ENCODE measurements around the gene LTB4R2. TPM values are rescaled to one million over a fixed set of nuclear protein-coding genes. Genes with fewer than 3 reads are reported as not detected.
"Not testable (repeated sequence)": the region's sequence is repeated elsewhere in the genome, so short reads cannot be mapped to it uniquely, and the experiment has no call there.

The LTB4R2 gene
- polyA plus RNA-seq, 3 donors = 3.4 to 4.3 (median 3.7) TPM

DNA sequence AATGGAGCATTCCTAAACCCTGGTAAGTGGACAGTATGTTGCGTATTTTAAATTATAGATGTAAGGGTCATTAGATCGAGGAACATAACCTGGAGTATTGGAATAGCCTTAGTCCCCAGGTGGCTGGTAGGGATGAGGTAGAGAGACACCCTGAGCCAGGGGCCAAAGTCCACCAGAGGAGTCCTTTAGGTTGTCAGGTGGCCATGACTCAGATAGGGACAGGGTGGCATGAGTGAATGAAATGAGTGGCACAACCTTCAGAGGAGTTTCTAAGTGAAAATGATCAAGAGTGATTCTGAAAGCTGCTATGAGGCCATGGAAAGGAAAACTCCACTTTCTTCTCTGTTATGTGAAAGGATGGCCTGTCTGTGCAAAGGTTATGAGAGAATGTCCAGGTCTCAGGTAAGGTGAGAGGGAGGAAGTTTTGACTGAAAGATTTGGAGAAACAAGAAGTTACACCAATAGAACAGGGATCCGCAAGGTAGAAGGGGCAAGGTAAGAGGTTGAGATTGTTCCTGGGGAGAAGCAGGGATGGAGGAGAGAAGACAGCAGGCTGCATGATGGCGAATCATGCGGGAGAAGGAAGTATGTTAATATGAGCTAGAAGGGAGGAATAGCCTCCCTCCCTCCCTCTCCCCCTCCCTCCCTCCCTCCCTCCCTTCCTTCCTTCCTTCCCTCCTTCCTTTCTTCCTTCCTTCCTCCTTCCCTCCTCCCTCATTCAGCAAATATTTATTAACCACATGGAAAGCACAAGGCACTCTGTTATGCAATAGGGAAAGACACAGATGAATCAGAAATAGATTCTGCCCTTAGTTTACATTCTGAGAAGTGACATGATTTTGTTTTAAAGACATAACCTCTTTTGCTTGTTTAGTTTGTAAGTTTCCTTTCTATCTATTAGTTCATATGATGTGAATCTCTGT is 43.9 kb downstream of the LTB4R2 start:
- DNase-seq (ENCODE audit: extremely low read depth in 1 of 11, low read depth in 9 of 11, low spot score in 4 of 11) = no peak

DNA sequence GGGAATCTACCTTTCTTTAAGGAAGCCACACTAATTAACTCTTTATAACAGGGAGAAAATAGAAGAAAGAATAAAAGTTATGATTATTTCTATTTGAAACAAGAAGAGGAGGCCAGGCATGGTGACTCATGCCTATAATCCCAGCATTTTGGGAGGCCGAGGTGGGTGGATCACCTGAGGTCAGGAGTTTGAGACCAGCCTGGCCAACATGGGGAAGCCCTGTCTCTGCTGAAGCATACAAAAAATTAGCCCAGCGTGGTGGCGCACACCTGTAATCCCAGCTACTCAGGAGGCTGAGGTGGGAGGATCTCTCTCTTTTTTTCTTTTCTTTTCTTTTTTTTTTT is 44.5 kb downstream of the LTB4R2 start:
- DNase-seq (ENCODE audit: extremely low read depth in 1 of 11, low read depth in 9 of 11, low spot score in 4 of 11) = not testable (repeated sequence)

DNA sequence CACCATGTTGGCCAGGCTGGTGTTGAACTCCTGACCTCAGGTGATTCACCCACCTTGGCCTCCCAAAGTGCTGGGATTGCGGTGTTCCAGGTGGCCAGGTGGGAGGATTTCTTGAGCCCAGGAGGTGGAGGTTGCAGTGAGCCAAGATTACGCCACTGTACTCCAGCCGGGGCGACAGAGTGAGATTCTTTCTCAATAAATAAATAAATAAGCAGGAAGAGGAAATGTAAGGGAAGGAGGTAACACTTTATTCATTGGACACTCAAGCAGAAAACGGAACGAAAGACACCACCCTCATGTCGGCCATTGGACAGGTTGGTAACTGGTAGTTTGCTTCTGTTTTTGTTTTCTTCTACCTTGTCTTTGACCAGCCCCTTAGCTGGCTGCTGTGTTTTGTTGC is 45.1 kb downstream of the LTB4R2 start:
- no peak for DNase-seq (ENCODE audit: extremely low read depth in 1 of 11, low read depth in 9 of 11, low spot score in 4 of 11)

DNA sequence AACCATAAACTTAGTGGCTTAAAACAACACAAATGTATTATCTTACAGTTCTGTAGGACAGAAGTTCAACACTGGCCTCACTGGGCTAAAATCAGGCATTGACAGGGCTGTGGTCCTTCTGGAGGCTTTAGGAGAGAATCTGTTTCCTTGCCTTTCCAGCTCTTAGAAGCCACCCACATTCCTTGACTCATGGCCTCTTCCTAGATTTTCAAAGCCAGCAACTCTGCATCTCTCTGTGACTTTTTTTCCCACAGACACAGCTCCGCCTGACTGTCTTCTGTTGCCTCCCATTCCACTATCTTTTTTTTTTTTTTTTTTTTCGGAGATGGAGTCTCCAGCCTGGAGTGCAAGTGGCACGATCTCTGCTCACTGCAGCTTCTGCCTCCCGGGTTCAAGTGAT is 46.3 kb downstream of the LTB4R2 start:
- no peak for DNase-seq (ENCODE audit: extremely low read depth in 1 of 11, low read depth in 9 of 11, low spot score in 4 of 11)

DNA sequence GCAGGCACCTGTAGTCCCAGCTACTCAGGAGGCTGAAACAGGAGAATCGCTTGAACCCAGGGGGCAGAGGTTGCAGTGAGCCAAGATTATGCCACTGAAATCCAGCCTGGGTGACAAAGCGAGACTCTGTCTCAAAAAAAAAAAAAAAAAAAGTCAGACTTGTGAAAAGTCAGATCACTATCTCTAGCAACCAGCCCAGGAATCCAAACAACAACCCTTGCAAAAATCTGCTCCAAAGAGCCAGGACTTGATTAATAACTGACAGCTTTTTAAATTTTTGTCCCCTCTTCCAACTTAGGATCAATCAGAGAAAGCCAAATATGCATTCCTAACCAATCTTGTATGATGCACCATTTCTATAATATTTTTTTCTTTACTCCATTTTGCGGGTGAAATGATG is 50.3 kb downstream of the LTB4R2 start:
- no peak for DNase-seq (ENCODE audit: extremely low read depth in 1 of 11, low read depth in 9 of 11, low spot score in 4 of 11)

DNA sequence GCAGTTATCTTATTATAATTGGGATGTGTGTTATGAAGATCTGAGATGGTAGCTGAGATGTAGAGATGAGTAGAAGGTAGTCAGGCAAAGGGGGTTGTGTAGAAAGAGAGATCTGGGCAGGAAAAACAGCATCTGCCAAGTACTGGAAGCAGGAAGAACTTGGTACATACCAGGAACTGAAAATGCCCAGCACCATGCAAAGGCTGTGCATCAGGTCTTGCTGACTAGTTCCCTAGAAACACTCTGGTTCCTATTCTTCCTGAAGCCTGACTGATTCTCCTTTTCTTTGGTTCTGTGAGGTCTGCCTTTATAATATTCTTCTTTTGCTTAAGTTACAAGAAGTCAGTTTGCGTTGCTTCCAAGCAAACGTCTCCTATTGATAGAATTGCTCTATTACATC is 51.4 kb downstream of the LTB4R2 start:
- no peak for DNase-seq (ENCODE audit: extremely low read depth in 1 of 11, low read depth in 9 of 11, low spot score in 4 of 11)

Other genes starting within 250 kb of the LTB4R2 start
- gene CPNE6, start 238.6 kb upstream of the LTB4R2 start, polyA plus RNA-seq (ENCODE audit: insufficient read length in 3 of 3) = not detected
- gene PCK2, start 215.8 kb upstream of the LTB4R2 start, polyA plus RNA-seq (ENCODE audit: insufficient read length in 3 of 3) = 10 to 100 TPM; 28.9 to 37.3 (median 34.4) TPM
- 10 to 100 TPM; 72.3 to 85.0 (median 80.7) TPM for gene DCAF11, start 195.4 kb upstream of the LTB4R2 start, polyA plus RNA-seq (ENCODE audit: insufficient read length in 3 of 3)
- 1 to 10 TPM; 1.5 to 2.7 (median 2.4) TPM for gene NRL, start 195.2 kb upstream of the LTB4R2 start, polyA plus RNA-seq (ENCODE audit: insufficient read length in 3 of 3)
- 1 to 10 TPM in 1 of 3 donors, under 1 TPM in 2; 0.56 to 1.6 (median 0.79) TPM for gene FITM1, start 179.5 kb upstream of the LTB4R2 start, polyA plus RNA-seq (ENCODE audit: insufficient read length in 3 of 3)
- 100 to 1,000 TPM; 198 to 220 (median 199) TPM for gene PSME1, start 173.9 kb upstream of the LTB4R2 start, polyA plus RNA-seq (ENCODE audit: insufficient read length in 3 of 3)
- gene EMC9, start 168.5 kb upstream of the LTB4R2 start, polyA plus RNA-seq (ENCODE audit: insufficient read length in 3 of 3) = 10 to 100 TPM; 18.4 to 21.1 (median 20.2) TPM
- gene PSME2, start 163.5 kb upstream of the LTB4R2 start, polyA plus RNA-seq (ENCODE audit: insufficient read length in 3 of 3) = 100 to 1,000 TPM; 150 to 170 (median 152) TPM
- 10 to 100 TPM; 45.5 to 59.5 (median 50.4) TPM for gene RNF31, start 162.6 kb upstream of the LTB4R2 start, polyA plus RNA-seq (ENCODE audit: insufficient read length in 3 of 3)
- 10 to 100 TPM; 56.3 to 66.1 (median 58.3) TPM for gene IRF9, start 148.9 kb upstream of the LTB4R2 start, polyA plus RNA-seq (ENCODE audit: insufficient read length in 3 of 3)
- gene REC8, start 138.1 kb upstream of the LTB4R2 start, polyA plus RNA-seq (ENCODE audit: insufficient read length in 3 of 3) = 10 to 100 TPM; 64.2 to 76.7 (median 67.2) TPM
- 10 to 100 TPM; 32.8 to 42.1 (median 40.5) TPM for gene IPO4, start 121.3 kb upstream of the LTB4R2 start, polyA plus RNA-seq (ENCODE audit: insufficient read length in 3 of 3)
- gene TM9SF1, start 114.7 kb upstream of the LTB4R2 start, polyA plus RNA-seq (ENCODE audit: insufficient read length in 3 of 3) = 10 to 100 TPM; 36.6 to 50.8 (median 47.1) TPM
- 10 to 100 TPM in 1 of 3 donors, 1 to 10 TPM in 2; 4.8 to 11.6 (median 6.8) TPM for gene TSSK4, start 104.4 kb upstream of the LTB4R2 start, polyA plus RNA-seq (ENCODE audit: insufficient read length in 3 of 3)
- gene CHMP4A, start 96.7 kb upstream of the LTB4R2 start, polyA plus RNA-seq (ENCODE audit: insufficient read length in 3 of 3) = 10 to 100 TPM; 56.1 to 58.4 (median 56.9) TPM
- 10 to 100 TPM; 10.2 to 17.3 (median 13.5) TPM for gene MDP1, start 94.1 kb upstream of the LTB4R2 start, polyA plus RNA-seq (ENCODE audit: insufficient read length in 3 of 3)
- gene NEDD8, start 77.8 kb upstream of the LTB4R2 start, polyA plus RNA-seq (ENCODE audit: insufficient read length in 3 of 3) = 100 to 1,000 TPM; 198 to 251 (median 250) TPM
- 100 to 1,000 TPM; 107 to 128 (median 115) TPM for gene GMPR2, start 77.2 kb upstream of the LTB4R2 start, polyA plus RNA-seq (ENCODE audit: insufficient read length in 3 of 3)
- gene TINF2, start 67.5 kb upstream of the LTB4R2 start, polyA plus RNA-seq (ENCODE audit: insufficient read length in 3 of 3) = 10 to 100 TPM; 52.8 to 65.8 (median 61.6) TPM
- 1 to 10 TPM; 1.6 to 2.1 (median 2.0) TPM for gene TGM1, start 47.0 kb upstream of the LTB4R2 start, polyA plus RNA-seq (ENCODE audit: insufficient read length in 3 of 3)
- 10 to 100 TPM; 20.0 to 25.3 (median 23.5) TPM for gene RABGGTA, start 38.5 kb upstream of the LTB4R2 start, polyA plus RNA-seq (ENCODE audit: insufficient read length in 3 of 3)
- gene DHRS1, start 10.4 kb upstream of the LTB4R2 start, polyA plus RNA-seq (ENCODE audit: insufficient read length in 3 of 3) = 10 to 100 TPM; 31.4 to 61.9 (median 37.9) TPM
- gene NOP9, start 10.3 kb upstream of the LTB4R2 start, polyA plus RNA-seq (ENCODE audit: insufficient read length in 3 of 3) = 10 to 100 TPM; 25.8 to 28.5 (median 26.7) TPM
- gene CIDEB, start 2.2 kb upstream of the LTB4R2 start, polyA plus RNA-seq (ENCODE audit: insufficient read length in 3 of 3) = 10 to 100 TPM; 24.6 to 28.8 (median 26.5) TPM
- 1 to 10 TPM; 4.1 to 6.8 (median 5.6) TPM for gene LTB4R, start 1.4 kb downstream of the LTB4R2 start, polyA plus RNA-seq (ENCODE audit: insufficient read length in 3 of 3)
- gene ADCY4, start 24.9 kb downstream of the LTB4R2 start, polyA plus RNA-seq (ENCODE audit: insufficient read length in 3 of 3) = 10 to 100 TPM; 15.7 to 25.1 (median 21.6) TPM
- 1 to 10 TPM; 2.5 to 4.5 (median 3.1) TPM for gene RIPK3, start 29.9 kb downstream of the LTB4R2 start, polyA plus RNA-seq (ENCODE audit: insufficient read length in 3 of 3)
- gene NFATC4, start 58.0 kb downstream of the LTB4R2 start, polyA plus RNA-seq (ENCODE audit: insufficient read length in 3 of 3) = 10 to 100 TPM; 58.4 to 95.5 (median 74.1) TPM
- gene NYNRIN, start 88.9 kb downstream of the LTB4R2 start, polyA plus RNA-seq (ENCODE audit: insufficient read length in 3 of 3) = 10 to 100 TPM; 47.5 to 60.0 (median 47.8) TPM
- gene CBLN3, start 119.5 kb downstream of the LTB4R2 start, polyA plus RNA-seq (ENCODE audit: insufficient read length in 3 of 3) = 1 to 10 TPM; 2.9 to 3.5 (median 3.0) TPM
- gene KHNYN, start 119.8 kb downstream of the LTB4R2 start, polyA plus RNA-seq (ENCODE audit: insufficient read length in 3 of 3) = 10 to 100 TPM; 44.8 to 51.6 (median 48.4) TPM
- 10 to 100 TPM; 51.4 to 76.8 (median 69.5) TPM for gene SDR39U1, start 132.6 kb downstream of the LTB4R2 start, polyA plus RNA-seq (ENCODE audit: insufficient read length in 3 of 3)
- under 1 TPM; 0.19 to 0.53 (median 0.32) TPM for gene CMA1, start 198.1 kb downstream of the LTB4R2 start, polyA plus RNA-seq (ENCODE audit: insufficient read length in 3 of 3)

Measured in renal cortex interstitium (tissue), 11 donors.